ENCODE results near the gene RRP8. TPM values are rescaled to one million over a fixed set of nuclear protein-coding genes. Genes with fewer than 3 reads are reported as not detected.

Gene RRP8
- total and polyA plus RNA-seq, 9 of the 15 experiments (the other 6 are each of a cell fraction or from before 2014, with no cell fraction given): 5.7 to 47.3 (median 32.6) TPM

DNA sequence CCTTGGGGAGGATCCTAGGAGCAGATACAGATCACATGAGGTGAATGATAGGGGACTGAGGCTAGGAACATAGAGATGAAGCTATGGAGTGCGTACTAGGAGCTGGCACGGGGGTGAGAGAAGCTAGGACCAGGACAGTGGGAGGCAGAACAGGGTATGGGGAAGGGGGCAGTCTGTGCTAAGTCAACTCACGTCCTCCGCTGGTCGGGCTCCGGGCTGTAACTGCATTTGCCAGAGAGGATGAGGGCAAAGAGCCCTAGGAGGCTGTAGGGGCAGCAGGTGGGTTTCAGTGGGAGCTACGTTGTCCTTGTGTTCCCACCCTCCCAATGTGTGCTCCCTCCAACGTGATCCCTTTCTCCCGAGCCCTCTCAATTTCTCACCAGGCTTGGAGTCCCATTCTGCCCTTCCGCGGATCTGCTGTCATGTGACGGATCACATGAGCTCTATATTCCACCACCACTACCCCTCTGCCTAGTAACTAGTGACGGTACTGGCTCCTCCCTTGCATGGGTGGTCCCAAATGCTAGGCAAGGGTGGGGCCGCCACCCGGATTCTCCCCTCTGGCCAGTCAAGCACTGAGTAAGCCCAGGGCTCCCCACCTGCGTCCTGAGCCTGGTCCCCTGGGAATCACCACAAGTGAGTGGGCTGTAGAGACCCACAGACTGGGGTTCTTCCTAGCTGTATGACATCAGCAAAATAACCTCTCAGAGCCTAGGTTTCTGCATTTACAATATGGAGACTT, 15.8 kb upstream of the RRP8 start, which contains the start of gene TPP1 (continued):
- TF ChIP-seq NR4A1 (CRISPR knock-in tag; IDR thresholded peaks at IDR 0.05) (0 out of 2 replicates have a peak, but pooled peaks have one; percentile 44), NR4A1 (tag; IDR thresholded peaks at IDR 0.05) (no peak), HDAC3 (IDR thresholded peaks at IDR 0.05; ENCODE audit: borderline replicate concordance, partially characterized antibody) (no peak), TAL1 (IDR thresholded peaks at IDR 0.05) (no peak), FOXK1 (CRISPR knock-in tag; IDR thresholded peaks at IDR 0.05; ENCODE audit: borderline replicate concordance) (no peak), POLR3G (IDR thresholded peaks at IDR 0.05; ENCODE audit: extremely low read depth, insufficient read length, insufficient replicate concordance) (no peak), ATF1 (CRISPR knock-in tag; IDR thresholded peaks at IDR 0.05) (peak; percentile 74; the same call in 1 of the 2 replicates), ATF1 (tag; IDR thresholded peaks at IDR 0.05) (peak; percentile 98), TBP (optimal IDR thresholded peaks at IDR 0.05; ENCODE audit: low read depth, low read length) (peak; percentile 64), ZNF197 (CRISPR knock-in tag; IDR thresholded peaks at IDR 0.05; ENCODE audit: low read depth) (no peak)
- TF ChIP-seq, protein P1, sequence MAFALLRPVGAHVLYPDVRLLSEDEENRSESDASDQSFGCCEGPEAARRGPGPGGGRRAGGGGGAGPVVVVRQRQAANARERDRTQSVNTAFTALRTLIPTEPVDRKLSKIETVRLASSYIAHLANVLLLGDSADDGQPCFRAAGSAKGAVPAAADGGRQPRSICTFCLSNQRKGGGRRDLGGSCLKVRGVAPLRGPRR (CRISPR knock-in tag; IDR thresholded peaks at IDR 0.05): no peak
- TF ChIP-seq, protein P2, sequence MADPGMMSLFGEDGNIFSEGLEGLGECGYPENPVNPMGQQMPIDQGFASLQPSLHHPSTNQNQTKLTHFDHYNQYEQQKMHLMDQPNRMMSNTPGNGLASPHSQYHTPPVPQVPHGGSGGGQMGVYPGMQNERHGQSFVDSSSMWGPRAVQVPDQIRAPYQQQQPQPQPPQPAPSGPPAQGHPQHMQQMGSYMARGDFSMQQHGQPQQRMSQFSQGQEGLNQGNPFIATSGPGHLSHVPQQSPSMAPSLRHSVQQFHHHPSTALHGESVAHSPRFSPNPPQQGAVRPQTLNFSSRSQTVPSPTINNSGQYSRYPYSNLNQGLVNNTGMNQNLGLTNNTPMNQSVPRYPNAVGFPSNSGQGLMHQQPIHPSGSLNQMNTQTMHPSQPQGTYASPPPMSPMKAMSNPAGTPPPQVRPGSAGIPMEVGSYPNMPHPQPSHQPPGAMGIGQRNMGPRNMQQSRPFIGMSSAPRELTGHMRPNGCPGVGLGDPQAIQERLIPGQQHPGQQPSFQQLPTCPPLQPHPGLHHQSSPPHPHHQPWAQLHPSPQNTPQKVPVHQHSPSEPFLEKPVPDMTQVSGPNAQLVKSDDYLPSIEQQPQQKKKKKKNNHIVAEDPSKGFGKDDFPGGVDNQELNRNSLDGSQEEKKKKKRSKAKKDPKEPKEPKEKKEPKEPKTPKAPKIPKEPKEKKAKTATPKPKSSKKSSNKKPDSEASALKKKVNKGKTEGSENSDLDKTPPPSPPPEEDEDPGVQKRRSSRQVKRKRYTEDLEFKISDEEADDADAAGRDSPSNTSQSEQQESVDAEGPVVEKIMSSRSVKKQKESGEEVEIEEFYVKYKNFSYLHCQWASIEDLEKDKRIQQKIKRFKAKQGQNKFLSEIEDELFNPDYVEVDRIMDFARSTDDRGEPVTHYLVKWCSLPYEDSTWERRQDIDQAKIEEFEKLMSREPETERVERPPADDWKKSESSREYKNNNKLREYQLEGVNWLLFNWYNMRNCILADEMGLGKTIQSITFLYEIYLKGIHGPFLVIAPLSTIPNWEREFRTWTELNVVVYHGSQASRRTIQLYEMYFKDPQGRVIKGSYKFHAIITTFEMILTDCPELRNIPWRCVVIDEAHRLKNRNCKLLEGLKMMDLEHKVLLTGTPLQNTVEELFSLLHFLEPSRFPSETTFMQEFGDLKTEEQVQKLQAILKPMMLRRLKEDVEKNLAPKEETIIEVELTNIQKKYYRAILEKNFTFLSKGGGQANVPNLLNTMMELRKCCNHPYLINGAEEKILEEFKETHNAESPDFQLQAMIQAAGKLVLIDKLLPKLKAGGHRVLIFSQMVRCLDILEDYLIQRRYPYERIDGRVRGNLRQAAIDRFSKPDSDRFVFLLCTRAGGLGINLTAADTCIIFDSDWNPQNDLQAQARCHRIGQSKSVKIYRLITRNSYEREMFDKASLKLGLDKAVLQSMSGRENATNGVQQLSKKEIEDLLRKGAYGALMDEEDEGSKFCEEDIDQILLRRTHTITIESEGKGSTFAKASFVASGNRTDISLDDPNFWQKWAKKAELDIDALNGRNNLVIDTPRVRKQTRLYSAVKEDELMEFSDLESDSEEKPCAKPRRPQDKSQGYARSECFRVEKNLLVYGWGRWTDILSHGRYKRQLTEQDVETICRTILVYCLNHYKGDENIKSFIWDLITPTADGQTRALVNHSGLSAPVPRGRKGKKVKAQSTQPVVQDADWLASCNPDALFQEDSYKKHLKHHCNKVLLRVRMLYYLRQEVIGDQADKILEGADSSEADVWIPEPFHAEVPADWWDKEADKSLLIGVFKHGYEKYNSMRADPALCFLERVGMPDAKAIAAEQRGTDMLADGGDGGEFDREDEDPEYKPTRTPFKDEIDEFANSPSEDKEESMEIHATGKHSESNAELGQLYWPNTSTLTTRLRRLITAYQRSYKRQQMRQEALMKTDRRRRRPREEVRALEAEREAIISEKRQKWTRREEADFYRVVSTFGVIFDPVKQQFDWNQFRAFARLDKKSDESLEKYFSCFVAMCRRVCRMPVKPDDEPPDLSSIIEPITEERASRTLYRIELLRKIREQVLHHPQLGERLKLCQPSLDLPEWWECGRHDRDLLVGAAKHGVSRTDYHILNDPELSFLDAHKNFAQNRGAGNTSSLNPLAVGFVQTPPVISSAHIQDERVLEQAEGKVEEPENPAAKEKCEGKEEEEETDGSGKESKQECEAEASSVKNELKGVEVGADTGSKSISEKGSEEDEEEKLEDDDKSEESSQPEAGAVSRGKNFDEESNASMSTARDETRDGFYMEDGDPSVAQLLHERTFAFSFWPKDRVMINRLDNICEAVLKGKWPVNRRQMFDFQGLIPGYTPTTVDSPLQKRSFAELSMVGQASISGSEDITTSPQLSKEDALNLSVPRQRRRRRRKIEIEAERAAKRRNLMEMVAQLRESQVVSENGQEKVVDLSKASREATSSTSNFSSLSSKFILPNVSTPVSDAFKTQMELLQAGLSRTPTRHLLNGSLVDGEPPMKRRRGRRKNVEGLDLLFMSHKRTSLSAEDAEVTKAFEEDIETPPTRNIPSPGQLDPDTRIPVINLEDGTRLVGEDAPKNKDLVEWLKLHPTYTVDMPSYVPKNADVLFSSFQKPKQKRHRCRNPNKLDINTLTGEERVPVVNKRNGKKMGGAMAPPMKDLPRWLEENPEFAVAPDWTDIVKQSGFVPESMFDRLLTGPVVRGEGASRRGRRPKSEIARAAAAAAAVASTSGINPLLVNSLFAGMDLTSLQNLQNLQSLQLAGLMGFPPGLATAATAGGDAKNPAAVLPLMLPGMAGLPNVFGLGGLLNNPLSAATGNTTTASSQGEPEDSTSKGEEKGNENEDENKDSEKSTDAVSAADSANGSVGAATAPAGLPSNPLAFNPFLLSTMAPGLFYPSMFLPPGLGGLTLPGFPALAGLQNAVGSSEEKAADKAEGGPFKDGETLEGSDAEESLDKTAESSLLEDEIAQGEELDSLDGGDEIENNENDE (IDR thresholded peaks at IDR 0.05; ENCODE audit: low read depth, low read length): no peak
- TF ChIP-seq, protein P3, sequence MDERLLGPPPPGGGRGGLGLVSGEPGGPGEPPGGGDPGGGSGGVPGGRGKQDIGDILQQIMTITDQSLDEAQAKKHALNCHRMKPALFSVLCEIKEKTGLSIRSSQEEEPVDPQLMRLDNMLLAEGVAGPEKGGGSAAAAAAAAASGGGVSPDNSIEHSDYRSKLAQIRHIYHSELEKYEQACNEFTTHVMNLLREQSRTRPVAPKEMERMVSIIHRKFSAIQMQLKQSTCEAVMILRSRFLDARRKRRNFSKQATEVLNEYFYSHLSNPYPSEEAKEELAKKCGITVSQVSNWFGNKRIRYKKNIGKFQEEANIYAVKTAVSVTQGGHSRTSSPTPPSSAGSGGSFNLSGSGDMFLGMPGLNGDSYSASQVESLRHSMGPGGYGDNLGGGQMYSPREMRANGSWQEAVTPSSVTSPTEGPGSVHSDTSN (CRISPR knock-in tag; IDR thresholded peaks at IDR 0.05; ENCODE audit: low read depth): no peak
- TF ChIP-seq, protein P3 (tag; conservative IDR thresholded peaks at IDR 0.05; ENCODE audit: low read depth): no peak

Data from K562 (cell line).